NCI-H187 treated with DMSO at 0.1 percent for 48 hours (cell line): ENCODE data around the gene TSEN2.
"Not testable (repeated sequence)": the region's sequence is repeated elsewhere in the genome, so short reads cannot be mapped to it uniquely, and the experiment has no call there.

Experiments used
- DNase-seq: peaks from one replicate; lab custom pipeline; 2025; lab: John Stamatoyannopoulos, UW

TSEN2 gene

GRCh38 chr3:12484198-12484982 lies at the start of gene TSEN2:
TSS of gene TSEN2 (plus strand) at chr3:12484480. CDS start at chr3:12489801, 5,321 bp downstream.
- DNase-seq = peak; percentile 46

DNA sequence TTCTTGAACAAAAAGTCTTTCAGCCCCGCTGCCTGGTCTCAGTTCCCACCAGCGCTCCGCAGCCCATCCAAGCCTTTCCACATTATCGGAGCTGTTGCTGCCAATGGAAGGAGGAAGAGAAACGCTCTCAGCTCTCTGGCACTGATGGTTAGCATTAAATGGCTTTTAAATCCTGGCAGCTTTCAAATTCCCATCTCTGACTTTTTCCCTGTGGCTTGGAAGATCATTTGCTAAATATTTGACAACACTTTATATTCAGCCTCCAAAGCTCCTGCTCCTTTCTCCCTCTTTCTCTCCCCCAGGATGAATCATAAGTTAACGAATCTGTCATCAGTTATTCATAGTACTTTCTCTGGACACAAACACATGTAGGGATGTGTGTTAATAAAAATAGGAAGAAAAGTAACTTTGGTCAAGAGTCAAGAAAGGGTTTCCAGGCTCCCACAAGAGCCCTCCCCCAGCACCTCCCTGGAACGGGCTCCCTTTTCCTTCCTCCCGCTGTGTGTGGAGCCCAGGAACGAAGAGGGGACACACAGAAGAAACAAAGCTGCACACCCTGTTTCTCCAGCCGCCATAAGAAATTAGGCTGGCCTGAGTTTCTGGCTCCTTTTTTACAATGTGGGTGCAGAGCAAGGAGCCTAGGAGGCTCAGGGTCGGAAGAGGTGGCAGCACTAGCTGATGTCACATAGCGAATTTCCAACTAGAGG lies 47.6 kb upstream of the TSEN2 start:
- DNase-seq = no peak

DNA sequence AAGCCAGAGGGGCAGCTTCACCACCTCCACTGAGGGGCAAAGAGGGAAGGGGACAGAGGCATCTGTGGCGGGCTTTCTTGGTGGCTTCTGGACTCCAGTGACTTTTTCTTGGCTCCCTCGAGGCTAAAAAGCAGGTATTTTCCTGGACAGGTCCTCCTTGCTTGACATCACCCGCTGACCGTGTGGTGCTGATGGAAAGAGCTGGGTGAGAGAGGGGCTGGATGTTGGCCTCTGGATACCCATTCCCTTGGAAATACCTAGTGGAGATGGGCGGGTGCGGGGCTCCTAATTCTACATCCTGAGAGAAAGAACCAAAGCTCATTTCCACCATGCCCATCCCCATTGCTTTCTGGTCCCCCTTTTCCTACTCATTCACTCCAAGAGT lies 47.1 kb upstream of the TSEN2 start:
- DNase-seq = no peak

DNA sequence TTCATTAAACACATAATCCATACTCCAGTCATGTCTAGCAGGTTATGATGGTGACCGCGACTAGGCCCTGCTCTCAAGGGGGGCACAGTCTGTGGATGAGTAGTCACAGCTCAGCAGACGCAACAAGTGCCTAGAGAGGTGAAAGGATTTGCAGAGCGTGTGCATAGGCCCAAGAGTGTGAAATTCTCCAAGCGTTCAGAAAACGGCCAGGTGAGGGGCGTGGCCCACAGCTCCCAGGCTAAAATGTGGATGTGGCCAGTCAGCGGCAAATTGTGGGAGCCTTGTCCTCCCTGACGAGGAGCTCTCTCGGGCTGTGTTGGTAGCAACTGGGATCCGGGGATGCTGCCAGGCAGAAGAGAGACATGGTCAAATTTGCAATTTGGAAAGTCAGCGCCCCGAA lies 46.4 kb upstream of the TSEN2 start:
- no peak for DNase-seq

DNA sequence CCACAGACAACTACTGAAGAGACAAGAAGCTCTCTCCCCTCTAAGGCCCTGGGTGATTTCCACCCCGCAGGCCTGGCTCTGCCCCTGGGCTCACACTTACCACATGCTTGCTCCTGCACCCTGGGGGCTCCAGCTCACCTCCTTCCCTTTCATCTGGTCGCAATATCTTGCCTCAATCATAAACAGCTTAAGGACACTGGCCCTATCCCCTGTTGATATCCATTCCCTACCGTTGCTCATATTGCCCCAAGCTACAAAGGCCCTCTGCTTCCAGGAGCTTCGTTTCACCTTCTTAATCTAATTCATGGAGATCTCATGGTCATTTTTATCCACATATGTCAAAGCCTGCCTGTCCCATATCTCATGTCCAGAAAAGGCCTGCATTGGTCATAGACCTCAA lies 46.0 kb upstream of the TSEN2 start:
- no peak for DNase-seq

- no peak for DNase-seq
Measured at GRCh38 chr3:12439161-12439940, 44.9 kb upstream of the TSEN2 start.

- no peak for DNase-seq
Measured at GRCh38 chr3:12440927-12441714, 43.2 kb upstream of the TSEN2 start.

DNA sequence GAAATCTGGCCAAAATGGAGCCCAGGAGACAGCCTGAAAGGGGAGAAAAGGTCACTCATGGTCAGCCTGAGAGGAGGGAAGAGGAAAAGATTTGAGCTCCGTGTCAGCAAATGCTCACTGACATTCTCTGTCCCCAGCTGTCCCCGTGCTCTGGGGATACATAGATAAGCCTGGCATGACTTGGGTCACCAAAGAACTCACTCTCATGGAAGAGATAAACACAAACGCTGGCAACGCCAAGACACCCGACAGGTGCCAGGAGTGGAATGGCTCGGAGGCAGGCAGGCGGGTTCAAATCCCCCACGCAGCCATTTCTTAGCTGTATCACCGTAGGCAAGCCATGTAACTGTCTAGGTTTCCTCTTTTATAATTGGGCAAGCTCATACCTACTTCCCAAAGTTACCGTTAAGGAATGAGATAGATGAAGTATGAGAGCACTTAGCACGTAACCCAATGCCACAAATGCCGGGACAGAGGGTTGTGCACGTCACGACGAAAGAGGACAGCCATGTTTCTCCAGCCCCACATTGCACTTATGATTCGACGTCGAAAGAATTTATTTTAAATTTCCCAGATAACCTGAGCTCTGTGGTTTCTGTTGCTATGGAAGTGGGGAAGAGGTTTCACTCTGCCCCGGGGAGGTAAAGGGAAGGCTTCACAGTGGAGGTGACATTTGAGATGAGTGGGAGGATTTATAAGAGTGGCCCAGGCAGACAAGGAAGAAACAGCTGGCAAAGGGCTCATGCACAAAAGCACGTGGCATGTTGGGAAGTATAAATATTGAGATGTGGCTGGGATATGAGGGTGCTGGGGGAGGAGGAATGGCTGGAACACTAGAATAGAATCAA lies 41.4 kb upstream of the TSEN2 start:
- DNase-seq = no peak

GRCh38 chr3:12443781-12444522 lies 40.3 kb upstream of the TSEN2 start:
- no peak for DNase-seq

- no peak for DNase-seq
Measured at GRCh38 chr3:12444582-12445471, 39.5 kb upstream of the TSEN2 start.

DNA sequence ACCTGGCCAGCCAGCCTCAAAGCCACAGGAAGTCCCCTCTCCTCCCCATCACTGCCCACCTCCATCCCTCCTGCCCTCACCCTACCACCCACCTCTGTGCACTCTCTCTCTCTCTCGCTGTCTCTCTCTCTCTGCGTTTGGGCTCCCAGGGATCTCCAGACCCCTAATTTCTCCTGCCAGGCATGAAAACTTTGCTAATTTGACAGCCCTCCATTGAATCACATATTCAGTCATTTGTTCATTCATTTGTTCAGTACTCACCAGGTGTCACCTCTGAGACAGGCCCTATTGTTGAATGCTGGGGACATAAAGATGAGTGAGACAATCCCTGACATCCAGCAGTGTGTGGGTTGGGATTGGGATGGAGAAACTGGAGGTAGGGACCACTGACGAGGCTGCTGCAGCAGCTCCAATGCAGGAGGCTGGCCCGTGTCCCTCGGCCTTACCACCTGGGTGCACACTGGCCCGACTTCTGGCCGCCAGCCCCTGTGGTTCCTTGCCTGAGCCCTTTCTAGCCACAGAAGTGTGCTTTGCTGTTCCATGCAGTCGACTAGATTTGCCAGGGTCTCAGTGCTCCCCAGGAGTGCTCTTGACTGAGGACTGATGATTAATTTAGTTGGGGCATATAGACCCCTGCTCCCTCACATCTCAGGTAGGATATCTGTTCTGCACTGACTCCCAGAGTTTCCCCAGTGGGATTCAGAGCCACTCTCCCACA lies 38.6 kb upstream of the TSEN2 start:
- no peak for DNase-seq

GRCh38 chr3:12446298-12446697 lies 38.0 kb upstream of the TSEN2 start:
- no peak for DNase-seq

DNA sequence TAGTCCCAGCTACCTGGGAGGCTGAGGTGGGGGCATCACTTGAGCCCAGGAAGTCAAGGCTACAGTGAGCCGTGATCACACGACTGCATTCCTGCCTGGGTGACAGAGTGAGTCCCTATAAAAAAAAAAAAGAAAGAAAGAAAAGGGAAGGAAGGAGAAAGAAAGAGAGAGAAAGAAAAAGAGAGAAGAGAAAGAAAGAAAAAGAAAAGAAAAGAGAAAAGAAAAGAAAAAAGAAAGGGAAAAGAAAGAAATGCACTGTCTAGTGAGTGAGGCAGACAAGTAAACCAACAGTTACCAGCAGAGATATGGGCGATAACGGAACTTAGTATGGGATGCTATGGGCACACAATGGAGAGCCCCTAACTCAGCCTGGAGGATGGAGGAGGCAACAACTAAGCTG lies 37.2 kb upstream of the TSEN2 start:
- DNase-seq = no peak

- DNase-seq = not testable (repeated sequence)
Measured at GRCh38 chr3:12448404-12449202, 35.7 kb upstream of the TSEN2 start.

GRCh38 chr3:12449889-12450682 lies 34.2 kb upstream of the TSEN2 start:
- no peak for DNase-seq

DNA sequence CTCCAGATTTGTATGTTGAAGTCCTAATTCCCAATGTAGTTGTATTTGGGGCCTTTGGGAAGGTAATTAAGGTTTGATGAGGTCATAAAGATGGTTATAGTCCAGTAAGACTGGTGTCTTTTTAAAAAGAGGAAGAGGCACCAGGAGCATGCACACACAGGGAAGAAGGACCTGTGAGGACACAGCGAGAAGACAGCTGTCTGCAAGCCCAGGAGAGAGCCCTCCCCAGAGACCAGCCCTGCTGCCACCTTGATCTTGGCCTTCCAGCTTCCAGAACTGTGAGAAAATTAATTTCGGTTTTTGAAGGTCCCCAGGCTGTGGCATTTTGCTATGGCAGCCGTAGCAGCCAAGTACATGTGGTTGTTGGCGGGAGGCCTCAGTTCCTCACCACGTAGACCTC lies 32.8 kb upstream of the TSEN2 start:
- DNase-seq = no peak

DNA sequence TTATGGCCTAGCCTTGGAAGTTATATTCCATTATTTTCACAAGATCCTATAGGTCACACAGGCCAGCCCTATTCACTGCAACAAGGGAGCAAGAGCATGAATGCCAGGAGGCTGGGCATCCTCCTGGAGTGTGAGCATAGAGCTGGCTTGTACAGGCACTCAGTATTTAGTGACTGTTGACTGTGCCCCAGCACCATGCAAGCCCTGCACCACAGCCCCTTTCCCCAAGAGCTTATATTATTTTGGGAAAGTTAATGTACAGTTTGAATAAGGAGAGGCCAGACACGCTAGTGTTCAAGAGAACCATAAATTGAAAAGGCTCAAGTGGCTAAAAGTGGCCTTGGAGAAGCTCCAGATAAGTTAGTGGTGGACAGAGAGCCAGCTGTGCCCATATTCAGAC lies 32.3 kb upstream of the TSEN2 start:
- no peak for DNase-seq
